Loucy (cell line): ENCODE data around the gene NPIPA7.
"Not testable (repeated sequence)": the region's sequence is repeated elsewhere in the genome, so short reads cannot be mapped to it uniquely, and the experiment has no call there.

Experiments used
- H2AFZ ChIP-seq: fragments of 200-600 bp; sonication (generic); 2 replicates; pipeline ENCODE4 v1.6.0; 2016; ENCODE audit warnings: antibody characterized with exemption, mild to moderate bottlenecking, low read length, moderate library complexity
- H3F3A ChIP-seq: fragments of 200-600 bp; 2 replicates; pipeline ENCODE4 v1.6.0; 2016; ENCODE audit warnings: antibody characterized with exemption, low read depth, mild to moderate bottlenecking
- H3K27me3 ChIP-seq: fragments of 200-600 bp; sonication (generic); 2 replicates; pipeline ENCODE4 v1.6.1; 2014; ENCODE audit warnings: low read length, mild to moderate bottlenecking; ENCODE audit not compliant: insufficient read depth, poor library complexity, severe bottlenecking
- H3K36me3 ChIP-seq: fragments of 200-600 bp; sonication (generic); 2 replicates; pipeline ENCODE4 v1.6.1; 2016; ENCODE audit warnings: low read length; ENCODE audit not compliant: insufficient read depth
- H3K4me1 ChIP-seq: fragments of 200-600 bp; sonication (generic); 2 replicates; pipeline ENCODE4 v1.5.1; 2014; ENCODE audit warnings: low read length, mild to moderate bottlenecking; ENCODE audit not compliant: insufficient read depth, poor library complexity, severe bottlenecking
- H3K4me2 ChIP-seq: fragments of 200-600 bp; sonication (generic); 2 replicates; pipeline ENCODE4 v1.6.0; 2014; ENCODE audit warnings: antibody characterized with exemption, low read length, low read depth, mild to moderate bottlenecking; ENCODE audit not compliant: poor library complexity, severe bottlenecking
- H3K4me3 ChIP-seq: fragments of 200-600 bp; sonication (generic); 2 replicates; pipeline ENCODE4 v1.5.1; 2014; ENCODE audit warnings: low read length, mild to moderate bottlenecking, mixed read lengths; ENCODE audit not compliant: poor library complexity, severe bottlenecking
- H3K79me2 ChIP-seq: fragments of 200-600 bp; sonication (generic); 2 replicates; pipeline ENCODE4 v1.6.1; 2014; ENCODE audit warnings: low read length; ENCODE audit not compliant: insufficient read depth
- H3K9ac ChIP-seq: fragments of 200-600 bp; sonication (generic); 2 replicates; pipeline ENCODE4 v1.6.0; 2014; ENCODE audit warnings: mild to moderate bottlenecking, low read depth, low read length, moderate library complexity; ENCODE audit not compliant: poor library complexity, severe bottlenecking
- H3K9me2 ChIP-seq: fragments of 200-600 bp; sonication (generic); replicated peaks from 2 replicates; pipeline ENCODE4 v1.6.1; 2016; ENCODE audit warnings: low read depth, low read length, mixed read lengths
- H3K9me3 ChIP-seq: fragments of 200-600 bp; sonication (generic); 2 replicates; pipeline ENCODE4 v1.6.1; 2014; ENCODE audit warnings: mild to moderate bottlenecking, antibody characterized with exemption, low read length, low read depth; ENCODE audit not compliant: insufficient read depth
- H4K20me1 ChIP-seq: fragments of 200-600 bp; sonication (generic); 2 replicates; pipeline ENCODE4 v1.6.0; 2014; ENCODE audit warnings: antibody characterized with exemption, low read length, mild to moderate bottlenecking; ENCODE audit not compliant: insufficient read depth, poor library complexity, severe bottlenecking

The NPIPA7 gene

GRCh38 chr16:16365319-16365718, 13.6 kb upstream of the NPIPA7 start:
- H3F3A ChIP-seq, H3K36me3 ChIP-seq, H3K9me2 ChIP-seq, H3K79me2 ChIP-seq, H3K9me3 ChIP-seq, H3K9ac ChIP-seq, H3K4me1 ChIP-seq, H3K4me3 ChIP-seq, H3K27me3 ChIP-seq, H4K20me1 ChIP-seq, H3K4me2 ChIP-seq, H2AFZ ChIP-seq: not testable (repeated sequence)

GRCh38 chr16:16365851-16366250, 13.1 kb upstream of the NPIPA7 start:
- H3K27me3 ChIP-seq, H3F3A ChIP-seq, H4K20me1 ChIP-seq, H3K9ac ChIP-seq, H2AFZ ChIP-seq, H3K36me3 ChIP-seq, H3K79me2 ChIP-seq, H3K4me2 ChIP-seq, H3K9me3 ChIP-seq, H3K9me2 ChIP-seq, H3K4me3 ChIP-seq, H3K4me1 ChIP-seq: not testable (repeated sequence)

DNA sequence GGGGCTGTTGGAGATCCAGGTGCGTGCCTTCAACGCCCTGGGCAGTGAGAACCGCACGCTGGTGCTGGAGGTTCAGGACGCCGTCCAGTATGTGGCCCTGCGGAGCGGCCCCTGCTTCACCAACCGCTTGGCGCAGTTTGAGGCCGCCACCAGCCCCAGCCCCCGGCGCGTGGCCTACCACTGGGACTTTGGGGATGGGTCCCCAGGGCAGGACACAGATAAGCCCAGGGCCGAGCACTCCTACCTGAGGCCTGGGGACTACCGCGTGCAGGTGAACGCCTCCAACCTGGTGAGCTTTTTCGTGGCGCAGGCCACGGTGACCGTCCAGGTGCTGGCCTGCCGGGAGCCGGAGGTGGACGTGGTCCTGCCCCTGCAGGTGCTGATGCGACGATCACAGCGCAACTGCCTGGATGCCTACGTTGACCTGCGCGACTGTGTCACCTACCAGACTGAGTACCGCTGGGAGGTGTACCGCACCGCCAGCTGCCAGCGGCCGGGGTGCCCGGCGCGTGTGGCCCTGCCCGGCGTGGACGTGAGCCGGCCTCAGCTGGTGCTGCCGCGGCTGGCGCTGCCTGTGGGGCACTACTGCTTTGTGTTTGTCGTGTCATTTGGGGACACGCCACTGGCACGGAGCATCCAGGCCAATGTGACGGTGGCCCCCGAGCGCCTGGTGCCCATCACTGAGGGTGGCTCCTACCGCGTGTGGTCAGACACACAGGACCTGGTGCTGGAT, 12.2 kb upstream of the NPIPA7 start:
- H3K9ac ChIP-seq, H3K4me1 ChIP-seq, H3K4me3 ChIP-seq, H2AFZ ChIP-seq, H3F3A ChIP-seq, H3K79me2 ChIP-seq, H3K9me3 ChIP-seq, H3K4me2 ChIP-seq, H3K9me2 ChIP-seq, H3K27me3 ChIP-seq, H3K36me3 ChIP-seq, H4K20me1 ChIP-seq: not testable (repeated sequence)

DNA sequence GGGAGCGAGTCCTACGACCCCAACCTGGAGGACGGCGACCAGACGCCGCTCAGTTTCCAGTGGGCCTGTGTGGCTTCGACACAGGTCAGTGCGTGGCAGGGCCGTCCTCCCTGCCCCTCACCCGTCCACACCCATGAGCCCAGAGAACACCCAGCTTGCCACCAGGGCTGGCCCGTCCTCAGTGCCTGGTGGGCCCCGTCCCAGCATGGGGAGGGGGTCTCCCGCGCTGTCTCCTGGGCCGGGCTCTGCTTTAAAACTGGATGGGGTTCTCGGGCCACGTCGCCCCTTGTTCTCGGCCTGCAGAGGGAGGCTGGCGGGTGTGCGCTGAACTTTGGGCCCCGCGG, 11.7 kb upstream of the NPIPA7 start:
- not testable (repeated sequence) for H3K4me2 ChIP-seq, H3K9ac ChIP-seq, H3K9me3 ChIP-seq

GRCh38 chr16:16369081-16369856, 9.7 kb upstream of the NPIPA7 start:
- not testable (repeated sequence) for H2AFZ ChIP-seq, H3K4me3 ChIP-seq, H3F3A ChIP-seq, H3K27me3 ChIP-seq, H4K20me1 ChIP-seq, H3K4me1 ChIP-seq, H3K9me3 ChIP-seq, H3K4me2 ChIP-seq, H3K9me2 ChIP-seq, H3K79me2 ChIP-seq, H3K36me3 ChIP-seq, H3K9ac ChIP-seq

More for the DNA sequence above, 11.7 kb upstream of the NPIPA7 start:
- H2AFZ ChIP-seq, H3K4me1 ChIP-seq, H3F3A ChIP-seq, H3K36me3 ChIP-seq, H4K20me1 ChIP-seq, H3K27me3 ChIP-seq, H3K79me2 ChIP-seq, H3K9me2 ChIP-seq, H3K4me3 ChIP-seq: not testable (repeated sequence)

- H2AFZ ChIP-seq, H3K79me2 ChIP-seq: not testable (repeated sequence)
These were observed 7.7 kb upstream of the NPIPA7 start for GRCh38 chr16:16371136-16371735.

DNA sequence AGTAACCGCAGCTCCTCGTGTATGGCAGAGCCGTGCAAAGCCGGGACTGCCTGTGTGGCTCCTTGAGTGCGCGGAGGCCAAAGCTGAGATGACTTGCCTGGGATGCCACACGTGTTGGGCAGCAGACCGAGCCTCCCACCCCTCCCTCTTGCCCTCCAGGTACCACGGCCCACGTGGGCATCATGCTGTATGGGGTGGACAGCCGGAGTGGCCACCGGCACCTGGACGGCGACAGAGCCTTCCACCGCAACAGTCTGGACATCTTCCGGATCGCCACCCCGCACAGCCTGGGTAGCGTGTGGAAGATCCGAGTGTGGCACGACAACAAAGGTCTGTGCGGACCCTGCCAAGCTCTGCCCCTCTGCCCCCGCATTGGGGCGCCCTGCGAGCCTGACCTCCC, 4.7 kb upstream of the NPIPA7 start:
- not testable (repeated sequence) for H3K9me3 ChIP-seq, H3K4me2 ChIP-seq, H3K9ac ChIP-seq, H2AFZ ChIP-seq, H4K20me1 ChIP-seq, H3K4me1 ChIP-seq, H3K27me3 ChIP-seq, H3K4me3 ChIP-seq, H3K79me2 ChIP-seq, H3F3A ChIP-seq, H3K36me3 ChIP-seq, H3K9me2 ChIP-seq

More at GRCh38 chr16:16371136-16371735, 7.7 kb upstream of the NPIPA7 start:
- not testable (repeated sequence) for H3K36me3 ChIP-seq, H3K4me3 ChIP-seq, H3K9me2 ChIP-seq, H4K20me1 ChIP-seq, H3K9me3 ChIP-seq, H3K4me1 ChIP-seq, H3K27me3 ChIP-seq, H3F3A ChIP-seq, H3K4me2 ChIP-seq, H3K9ac ChIP-seq
